Nucleus accumbens (tissue), 56 donors: ENCODE results near the gene TBCK.

ENCODE experiments used
- DNase-seq, 56 donors: peaks; one replicate each; lab custom pipeline; 2025; lab: John Stamatoyannopoulos, UW

TBCK gene

GRCh38 chr4:106240699-106241098 lies 75.3 kb downstream of the TBCK start:
- DNase-seq: no peak

- no peak for DNase-seq
Observed at GRCh38 chr4:106238820-106239420, 77.1 kb downstream of the TBCK start.

DNA sequence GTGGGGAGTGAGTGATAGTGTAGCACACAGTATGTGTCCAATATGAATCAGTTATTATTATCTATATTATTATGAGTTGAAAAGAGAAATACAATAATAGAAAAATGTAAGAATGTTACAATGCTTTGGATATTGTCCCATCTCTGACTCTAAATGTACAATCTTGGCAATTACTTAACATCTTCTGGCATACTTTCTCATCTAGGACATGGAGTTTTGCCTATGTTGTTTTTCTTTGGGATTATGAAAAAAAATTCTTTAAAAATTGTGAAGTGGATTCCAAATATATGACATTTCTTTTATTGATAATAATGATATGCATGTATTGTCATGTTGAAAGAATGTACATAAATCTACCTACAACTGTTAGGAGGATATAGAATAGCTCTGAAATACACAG lies 84.1 kb downstream of the TBCK start:
- DNase-seq: no peak

DNA sequence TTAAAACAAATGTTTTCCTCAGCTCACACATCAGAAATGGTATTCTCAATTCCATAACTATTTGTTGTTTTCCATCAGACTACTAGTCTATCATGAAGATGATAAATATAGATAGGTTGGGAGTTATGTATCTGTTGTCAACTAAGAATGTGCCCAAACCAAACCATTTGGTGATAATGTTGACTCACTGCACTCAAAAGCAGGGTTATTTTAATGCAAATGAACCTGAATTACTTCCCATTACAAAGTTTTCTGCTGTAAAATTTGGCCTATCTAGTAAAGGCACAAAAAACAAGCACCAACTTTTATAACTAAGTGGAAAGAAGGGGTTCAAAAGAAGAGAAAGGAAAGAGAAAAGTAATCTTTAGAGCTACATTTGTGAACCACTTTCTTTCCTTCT lies 93.5 kb downstream of the TBCK start:
- no peak for DNase-seq

DNA sequence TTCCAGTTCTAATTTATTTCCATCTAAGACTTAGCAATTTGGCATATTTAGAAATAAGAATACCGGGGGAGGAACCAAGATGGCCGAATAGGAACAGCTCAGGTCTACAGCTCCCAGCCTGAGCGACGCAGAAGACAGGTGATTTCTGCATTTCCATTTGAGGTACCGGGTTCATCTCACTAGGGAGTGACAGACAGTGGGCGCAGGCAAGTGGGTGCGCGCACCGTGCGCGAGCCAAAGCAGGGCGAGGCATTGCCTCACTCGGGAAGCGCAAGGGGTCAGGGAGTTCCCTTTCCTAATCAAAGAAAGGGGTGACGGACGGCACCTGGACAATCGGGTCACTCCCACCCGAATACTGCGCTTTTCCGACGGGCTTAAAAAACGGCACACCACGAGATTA lies 102.7 kb downstream of the TBCK start:
- DNase-seq: peak in 1 of 56 donors; percentile 13

DNA sequence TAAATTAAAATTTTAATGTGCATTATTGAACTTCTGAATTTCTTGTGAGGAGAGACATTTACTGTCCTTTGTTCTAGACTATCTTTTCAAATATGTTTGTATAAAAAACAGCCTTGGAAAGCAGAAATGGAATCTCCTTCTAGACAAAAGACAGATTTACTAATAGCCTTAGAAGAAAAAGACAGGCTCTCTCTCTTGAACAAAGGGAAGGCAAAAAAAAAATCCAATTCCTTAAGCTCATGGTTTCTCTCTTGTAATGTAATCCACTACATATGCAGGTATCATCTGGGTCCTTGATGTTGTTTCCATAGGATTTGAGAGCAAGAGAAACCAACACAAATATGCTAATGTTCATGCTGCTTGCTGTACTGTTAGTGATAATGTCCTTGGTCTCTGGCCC lies 106.0 kb downstream of the TBCK start:
- no peak for DNase-seq

GRCh38 chr4:106208481-106209460 lies 107.2 kb downstream of the TBCK start:
- DNase-seq: peak in 1 of 56 donors; percentile 0

DNA sequence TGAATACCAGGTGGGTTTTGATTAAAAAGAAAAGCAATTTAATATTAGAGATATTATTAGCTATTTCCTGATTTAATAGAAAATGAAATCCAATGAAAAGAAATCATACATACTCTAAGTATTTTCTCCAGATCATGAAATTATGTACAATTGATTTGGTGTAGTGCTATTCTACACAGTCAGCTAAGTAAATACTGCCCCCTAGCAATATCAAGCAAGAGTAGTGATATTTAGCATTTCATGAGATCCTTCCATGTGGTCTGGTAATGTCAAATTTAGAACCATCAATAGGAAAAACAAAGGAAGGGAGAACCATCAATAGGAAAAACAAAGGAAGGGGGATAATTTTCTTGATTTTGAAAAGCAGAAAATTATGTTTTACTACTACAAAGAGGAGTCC lies 114.6 kb downstream of the TBCK start:
- DNase-seq: no peak

DNA sequence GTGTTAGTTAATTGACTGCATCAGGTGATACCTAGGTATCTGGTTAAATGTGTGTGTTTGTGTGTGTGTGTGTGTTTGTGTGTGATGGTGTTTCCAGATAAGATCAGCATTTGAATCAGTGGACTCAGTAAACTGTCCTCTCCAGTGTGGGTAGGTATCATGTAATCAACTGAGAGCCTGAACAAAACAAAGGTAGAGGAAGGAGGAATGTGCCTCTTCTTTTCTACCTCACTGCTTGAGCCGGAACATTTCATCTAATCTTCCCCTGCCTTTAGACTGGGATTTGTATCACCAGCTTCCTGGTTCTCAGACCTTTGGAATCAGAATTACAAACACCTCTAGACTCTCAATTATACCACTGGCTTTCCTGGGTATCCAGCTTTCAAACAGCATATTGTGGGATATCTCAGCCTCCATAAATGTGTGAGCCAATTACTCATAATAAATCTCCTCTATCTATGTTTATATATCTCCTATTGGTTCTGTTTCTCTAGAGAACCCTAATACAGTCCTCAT lies 120.5 kb downstream of the TBCK start:
- no peak for DNase-seq

DNA sequence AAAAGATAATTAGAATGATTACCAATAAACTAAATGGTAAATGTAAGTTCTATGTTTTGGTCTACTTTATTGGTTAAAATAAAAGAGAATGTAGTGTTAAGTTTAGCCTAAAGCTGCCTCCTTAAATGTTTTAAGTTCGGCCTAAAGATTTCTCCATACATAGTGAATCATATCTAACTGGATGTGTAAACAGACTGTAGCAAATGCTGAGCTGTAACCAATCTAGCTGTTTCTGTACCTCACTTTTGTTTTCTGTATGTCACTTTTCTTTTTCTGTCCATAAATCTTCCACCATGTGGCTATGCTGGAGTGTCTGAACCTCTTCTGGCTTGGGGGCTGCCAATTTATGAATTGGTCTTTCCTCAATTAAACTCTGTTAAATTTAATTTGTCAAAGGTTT lies 121.2 kb downstream of the TBCK start:
- no peak for DNase-seq

- no peak for DNase-seq
Observed at GRCh38 chr4:106192131-106192530, 123.9 kb downstream of the TBCK start.

DNA sequence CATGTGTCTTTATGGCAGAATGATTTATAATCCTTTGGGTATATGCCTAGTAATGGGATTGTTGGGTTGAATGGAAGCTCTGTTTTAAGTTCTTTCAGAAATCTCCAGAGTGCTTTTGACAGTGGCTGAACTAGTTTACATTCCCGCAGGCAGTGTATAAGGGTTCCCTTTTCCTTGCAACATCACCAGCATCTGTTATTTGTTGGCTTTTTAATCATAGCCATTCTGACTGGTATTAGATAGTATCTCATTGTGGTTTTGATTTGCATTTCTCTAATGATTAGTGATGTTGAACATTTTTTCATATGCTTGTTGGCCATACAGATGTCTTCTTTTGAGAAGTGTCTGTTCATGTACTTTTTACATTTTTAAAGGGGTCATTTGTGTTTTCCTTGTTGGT lies 129.8 kb downstream of the TBCK start:
- no peak for DNase-seq

DNA sequence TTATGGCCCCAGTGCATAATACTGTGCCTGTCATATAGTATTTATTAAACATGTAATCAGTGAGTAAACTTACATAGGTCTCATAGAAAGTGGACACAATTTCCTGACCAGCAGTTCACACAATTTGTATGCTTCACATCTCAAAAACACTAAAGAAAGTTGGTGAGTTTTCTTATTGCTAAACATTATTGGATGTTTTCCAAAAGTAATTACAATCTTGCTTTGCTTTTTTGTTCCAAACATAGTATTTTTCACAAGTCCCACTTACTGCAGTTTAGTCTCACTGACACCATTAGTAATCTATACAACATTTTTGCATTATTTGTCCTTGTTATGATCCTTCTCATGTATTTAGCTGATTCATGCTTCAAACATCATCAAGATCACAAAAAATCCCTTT lies 132.5 kb downstream of the TBCK start:
- no peak for DNase-seq

DNA sequence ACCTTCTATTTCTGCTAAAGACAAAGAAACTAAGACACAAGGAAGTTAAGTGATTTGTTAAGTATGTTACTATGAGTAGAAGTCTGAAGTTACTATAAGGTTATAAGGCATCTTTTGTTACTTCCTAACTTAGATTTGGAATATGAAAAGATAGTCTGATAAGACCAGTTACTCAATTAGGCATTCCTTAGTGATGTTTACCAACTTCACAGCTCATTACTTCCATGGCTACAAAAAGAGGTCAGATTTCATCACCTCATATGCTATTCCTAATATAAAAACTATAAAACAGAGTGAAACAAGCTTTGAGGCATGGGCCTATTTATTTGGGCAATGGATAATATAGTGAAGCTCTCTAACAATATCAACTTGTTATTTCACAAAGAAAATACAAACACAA lies 143.1 kb downstream of the TBCK start:
- no peak for DNase-seq

DNA sequence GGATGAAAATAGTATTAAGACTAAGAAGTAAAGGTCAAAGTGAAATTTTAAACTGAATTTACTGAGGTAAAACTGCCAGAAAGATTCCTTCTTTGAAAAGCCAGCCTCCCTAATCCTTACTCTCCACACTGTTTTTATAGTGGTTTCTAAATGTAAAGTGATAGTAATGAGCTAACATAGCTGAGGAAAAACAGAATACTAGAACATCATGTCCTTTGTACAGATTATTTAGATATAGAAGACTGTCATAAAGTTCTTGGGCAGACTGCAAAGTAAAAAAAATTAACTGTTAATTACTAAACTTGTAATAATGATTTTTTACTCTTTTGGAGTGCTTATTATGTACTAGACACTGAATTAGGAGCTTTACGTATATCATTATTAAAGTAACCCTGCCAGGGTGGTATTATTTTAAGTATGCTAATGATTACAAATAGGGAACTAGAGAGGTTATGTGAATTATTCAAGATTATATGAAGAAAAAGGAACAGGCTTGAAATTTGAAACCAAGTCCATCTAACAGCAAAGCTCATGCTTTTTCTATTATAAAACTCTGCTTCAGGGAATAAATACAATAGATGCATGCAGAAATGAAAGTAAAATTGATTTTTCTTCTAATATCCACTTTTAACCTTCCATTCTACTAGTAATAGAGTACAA lies 150.5 kb downstream of the TBCK start:
- no peak for DNase-seq

- DNase-seq: no peak
Observed at GRCh38 chr4:106162278-106162677, 153.7 kb downstream of the TBCK start.

DNA sequence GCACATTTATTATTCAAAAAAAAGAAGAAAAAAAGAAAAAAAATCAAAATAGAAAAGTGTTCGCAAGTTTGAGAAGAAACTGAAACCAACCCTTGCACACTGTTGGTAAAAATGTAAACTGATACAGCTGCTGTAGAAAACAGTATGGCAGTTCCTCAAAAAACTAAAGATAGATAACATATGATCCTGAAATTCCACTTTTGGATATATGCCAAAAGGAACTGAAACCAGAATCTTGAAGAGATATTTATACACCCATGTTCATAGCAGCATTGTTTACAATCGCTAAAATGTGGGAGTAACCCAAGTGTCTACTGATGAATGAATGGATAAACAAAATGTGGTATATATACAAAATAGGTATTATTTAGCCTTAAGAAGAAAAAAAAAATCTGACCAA lies 155.4 kb downstream of the TBCK start:
- no peak for DNase-seq

GRCh38 chr4:106149911-106150310 lies 166.1 kb downstream of the TBCK start:
- DNase-seq: no peak

DNA sequence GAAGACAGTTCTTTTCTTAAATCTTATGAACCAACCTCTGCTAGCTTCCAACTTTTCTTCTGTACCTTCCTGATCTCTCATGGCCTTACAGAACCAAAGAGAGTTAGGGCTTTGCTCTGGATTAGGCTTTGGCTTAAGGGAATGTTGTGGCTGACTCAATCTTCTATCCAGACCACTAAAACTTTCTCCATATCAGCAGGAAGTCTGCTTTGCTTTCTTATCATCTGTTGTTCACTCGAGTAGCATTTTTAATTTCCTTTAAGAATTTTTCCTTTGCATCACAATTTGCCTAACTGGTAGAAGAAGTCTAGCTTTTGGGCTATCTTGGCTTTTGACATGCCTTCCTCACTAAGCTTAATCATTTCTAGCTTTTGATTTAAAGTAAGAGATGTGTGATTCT lies 167.0 kb downstream of the TBCK start:
- DNase-seq: no peak

DNA sequence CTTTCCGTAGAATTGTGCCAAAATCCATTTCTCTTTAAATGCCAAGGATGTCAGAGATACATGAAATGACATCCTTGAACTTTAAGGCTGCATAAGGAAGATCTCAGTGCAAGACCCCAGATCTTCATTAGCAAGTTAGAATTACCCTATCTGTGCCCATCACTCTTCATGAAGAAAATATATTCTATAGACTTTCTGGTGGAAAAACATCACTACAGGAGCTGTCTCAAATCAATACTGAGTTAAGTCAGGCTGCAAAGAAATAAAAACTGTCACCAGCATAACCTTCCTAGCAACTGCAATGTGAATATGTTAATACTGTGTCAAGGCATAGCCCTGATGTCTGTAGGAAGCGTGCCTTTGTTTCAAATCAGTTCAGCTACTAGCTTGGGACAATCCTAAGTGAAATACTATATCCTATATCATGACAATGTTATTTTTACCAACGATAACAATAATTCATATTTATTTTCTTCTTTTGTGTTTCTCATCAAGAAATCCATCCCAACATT lies 173.3 kb downstream of the TBCK start:
- DNase-seq: no peak

GRCh38 chr4:106140601-106141000 lies 175.4 kb downstream of the TBCK start:
- no peak for DNase-seq
